ENCODE measurements around the gene PCDHA1.
"Not testable (repeated sequence)": the region's sequence is repeated elsewhere in the genome, so short reads cannot be mapped to it uniquely, and the experiment has no call there.

- not testable (repeated sequence) for TF ChIP-seq CTCF (IDR thresholded peaks at IDR 0.05; ENCODE audit: low read depth, low read length); EZH2phosphoT487 (IDR thresholded peaks at IDR 0.05; ENCODE audit: low read depth)
Measured at GRCh38 chr5:140802381-140802780, 16.4 kb downstream of the PCDHA1 start.

Measured in OCI-LY3 (cell line).